Suppressor macrophage treated with lipopolysaccharide for 4 hours (primary cell): Measurements from ENCODE around the gene AGAP2.
"Not testable (repeated sequence)": the region's sequence is repeated elsewhere in the genome, so short reads cannot be mapped to it uniquely, and the experiment has no call there.

Experiments
- DNase-seq: peaks from one replicate; pipeline ENCODE4 v3.0.0-alpha.2; 2020

Gene AGAP2

GRCh38 chr12:57735198-57735855 is 3.2 kb downstream of the AGAP2 start:
- DNase-seq, result no peak

DNA sequence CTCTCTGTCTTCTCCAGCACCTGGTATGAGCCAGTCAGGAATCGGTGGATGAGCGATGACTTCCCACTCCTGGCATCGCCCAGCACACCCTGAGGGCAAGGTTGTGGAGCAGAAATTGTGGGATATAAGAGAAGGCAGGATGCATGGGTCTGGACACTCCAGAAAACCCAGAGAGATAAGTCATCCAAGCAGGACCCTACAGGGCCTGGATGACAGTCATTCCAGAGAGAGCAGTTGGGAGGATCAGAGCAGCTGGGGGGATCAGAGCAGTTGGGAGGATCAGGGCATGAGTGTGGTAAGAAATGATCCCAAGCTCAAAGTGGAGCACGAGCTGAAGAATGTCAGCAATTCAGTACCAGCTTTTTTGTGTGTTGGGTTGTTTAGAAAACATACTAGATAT is 4.0 kb downstream of the AGAP2 start:
- no peak for DNase-seq

DNA sequence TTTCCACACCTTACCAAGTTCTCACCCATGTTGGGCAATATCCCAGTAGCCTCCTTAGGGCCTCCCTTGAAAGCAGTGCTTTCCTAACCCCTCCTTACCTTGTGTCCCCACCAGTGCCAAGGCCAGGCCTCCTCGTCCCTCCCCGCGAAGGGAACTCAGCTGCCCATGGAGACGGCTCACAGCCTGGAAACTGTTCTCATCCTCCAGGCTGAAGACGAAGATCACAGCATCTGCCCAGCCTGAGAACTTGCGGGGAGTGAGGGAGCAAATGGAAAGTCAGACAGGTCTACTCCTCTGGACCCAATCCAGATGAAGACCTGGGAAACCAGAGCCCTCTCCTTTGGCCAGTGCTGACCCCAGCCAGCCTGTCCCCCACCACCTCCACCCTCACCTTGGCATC is 4.6 kb downstream of the AGAP2 start:
- DNase-seq, result no peak

GRCh38 chr12:57732726-57733593 is 5.6 kb downstream of the AGAP2 start:
- no peak for DNase-seq

DNA sequence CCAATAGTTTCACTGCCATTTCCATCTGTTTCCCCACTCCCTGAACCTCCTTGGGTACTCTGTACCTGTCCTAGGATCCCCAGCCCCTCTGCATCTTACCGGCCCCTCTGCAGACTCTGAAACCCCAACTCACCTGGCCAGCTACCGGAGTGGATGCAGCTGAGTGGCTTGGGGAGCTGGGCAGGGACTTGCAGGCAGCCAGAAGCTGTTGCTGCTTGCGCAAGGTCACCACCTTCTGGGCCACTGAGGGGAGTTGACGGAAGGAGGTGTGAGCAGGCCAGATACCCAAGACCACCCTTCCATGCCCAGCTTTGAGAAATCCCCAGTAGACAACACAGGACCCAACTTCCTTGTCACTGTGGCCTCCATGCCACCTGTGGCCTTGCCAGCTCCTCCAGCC is 6.3 kb downstream of the AGAP2 start:
- no peak for DNase-seq

DNA sequence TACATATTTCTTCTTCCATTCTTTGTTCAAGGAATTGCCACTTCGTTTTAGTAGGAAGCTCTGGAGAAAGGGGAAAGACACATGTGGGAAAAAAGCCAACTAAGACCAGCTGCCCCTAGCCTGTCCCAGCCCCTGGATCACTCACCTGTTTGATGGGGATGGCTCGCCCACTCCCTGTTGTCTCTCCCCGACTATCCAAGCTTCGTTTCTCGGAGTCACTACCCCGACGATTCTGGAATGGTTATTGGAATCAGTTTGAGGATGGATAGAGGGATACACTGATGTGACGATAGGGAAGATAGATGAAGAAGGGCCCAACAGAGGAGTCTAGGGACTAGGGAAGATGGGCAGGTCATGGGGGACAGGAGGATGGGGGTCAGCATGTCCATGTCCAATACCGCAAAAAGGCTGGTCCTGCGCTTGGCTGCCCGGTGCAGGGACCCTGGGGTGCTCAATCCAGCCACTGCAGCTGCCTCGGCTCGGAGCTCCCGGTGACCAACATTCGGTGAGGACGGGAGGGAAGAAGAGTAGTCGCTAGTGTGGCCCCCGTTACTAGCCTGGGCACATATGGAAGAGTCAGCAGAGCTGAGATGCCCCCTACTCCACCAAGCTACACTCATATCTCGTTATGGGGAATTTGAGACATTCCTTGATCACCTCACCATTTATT is 7.0 kb downstream of the AGAP2 start:
- no peak for DNase-seq

- DNase-seq, result no peak
These were observed 8.0 kb downstream of the AGAP2 start for GRCh38 chr12:57730336-57731067.

- DNase-seq, result no peak
These were observed 9.2 kb downstream of the AGAP2 start for GRCh38 chr12:57729321-57729844.

GRCh38 chr12:57727758-57728395 is 10.7 kb downstream of the AGAP2 start:
- no peak for DNase-seq

- DNase-seq, result no peak
These were observed 11.4 kb downstream of the AGAP2 start for GRCh38 chr12:57726884-57727757.

DNA sequence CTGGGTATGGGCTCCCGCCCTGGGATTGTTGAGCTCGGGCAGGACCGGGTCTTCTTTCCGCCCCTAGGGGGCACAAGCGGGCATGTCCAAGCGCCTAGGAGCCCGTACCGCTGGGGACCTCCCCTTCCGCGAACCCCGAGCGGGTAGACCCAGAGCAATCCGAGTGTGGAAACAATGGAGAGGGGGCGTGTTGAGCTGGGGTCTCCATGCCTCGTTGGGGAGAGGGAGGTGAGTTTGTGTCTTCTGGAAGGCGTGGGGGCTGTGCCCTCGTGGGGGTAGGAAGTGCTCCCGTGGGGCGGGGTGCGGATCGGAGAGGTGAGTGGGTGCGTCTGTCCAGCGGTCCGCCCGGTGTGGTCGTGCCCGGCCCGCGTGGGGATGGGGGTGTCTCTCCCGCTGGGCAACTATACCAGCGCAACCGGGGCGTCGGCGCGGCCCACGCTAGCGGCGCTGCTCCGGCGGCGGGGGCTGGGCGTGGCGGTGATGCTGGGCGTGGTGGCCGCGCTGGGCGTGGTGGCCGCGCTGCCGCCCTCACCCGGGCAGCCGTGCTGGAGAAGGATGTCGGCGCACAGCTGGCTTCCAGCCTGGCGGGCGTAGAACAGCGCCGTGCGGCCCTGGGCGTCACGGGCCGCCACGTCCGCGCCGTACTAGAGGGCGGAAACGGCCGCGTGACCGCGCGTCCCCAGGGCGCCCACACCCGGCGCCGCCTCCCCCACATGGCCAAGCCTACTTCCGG is 12.2 kb downstream of the AGAP2 start:
- DNase-seq, result peak; percentile 30

- no peak for DNase-seq
These were observed 12.7 kb downstream of the AGAP2 start for GRCh38 chr12:57725851-57726150.

DNA sequence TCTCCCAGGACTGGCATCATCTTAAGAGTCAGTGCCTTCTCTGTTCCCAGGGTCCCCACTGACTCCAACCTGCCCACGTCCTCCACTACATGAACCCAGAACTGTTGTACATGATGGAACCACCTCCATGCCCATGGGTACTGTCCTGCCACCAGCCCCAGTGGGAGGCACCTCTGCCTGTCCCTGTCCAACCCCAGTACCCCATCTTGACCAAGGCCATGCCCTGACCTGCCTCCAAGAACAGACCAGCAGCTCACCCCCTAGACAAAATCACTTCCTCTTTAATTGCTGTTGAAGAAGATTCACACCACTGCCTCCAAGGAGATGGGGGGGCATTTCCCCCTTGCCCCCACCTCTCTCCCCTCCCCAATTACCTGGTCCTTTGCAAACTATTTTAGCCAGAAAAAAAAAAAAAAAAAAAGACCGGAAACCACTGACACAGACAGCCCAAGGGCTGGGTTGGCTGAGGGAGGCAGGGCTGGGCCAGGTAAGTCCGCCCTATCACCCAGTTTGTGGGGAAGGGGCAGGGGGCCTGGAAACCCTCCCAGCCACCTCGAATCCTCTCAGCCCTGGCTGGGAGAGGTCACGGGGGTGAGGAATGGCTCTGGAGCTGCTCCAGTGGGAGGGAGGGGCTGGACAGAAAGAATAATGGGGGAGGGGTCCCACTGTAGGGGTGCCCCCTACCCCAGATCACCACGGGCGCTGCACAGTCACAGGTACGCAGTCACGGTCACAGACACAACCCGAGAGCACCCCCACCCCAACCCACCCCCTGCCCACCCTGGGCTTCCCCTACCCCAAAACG is 13.4 kb downstream of the AGAP2 start:
- no peak for DNase-seq

DNA sequence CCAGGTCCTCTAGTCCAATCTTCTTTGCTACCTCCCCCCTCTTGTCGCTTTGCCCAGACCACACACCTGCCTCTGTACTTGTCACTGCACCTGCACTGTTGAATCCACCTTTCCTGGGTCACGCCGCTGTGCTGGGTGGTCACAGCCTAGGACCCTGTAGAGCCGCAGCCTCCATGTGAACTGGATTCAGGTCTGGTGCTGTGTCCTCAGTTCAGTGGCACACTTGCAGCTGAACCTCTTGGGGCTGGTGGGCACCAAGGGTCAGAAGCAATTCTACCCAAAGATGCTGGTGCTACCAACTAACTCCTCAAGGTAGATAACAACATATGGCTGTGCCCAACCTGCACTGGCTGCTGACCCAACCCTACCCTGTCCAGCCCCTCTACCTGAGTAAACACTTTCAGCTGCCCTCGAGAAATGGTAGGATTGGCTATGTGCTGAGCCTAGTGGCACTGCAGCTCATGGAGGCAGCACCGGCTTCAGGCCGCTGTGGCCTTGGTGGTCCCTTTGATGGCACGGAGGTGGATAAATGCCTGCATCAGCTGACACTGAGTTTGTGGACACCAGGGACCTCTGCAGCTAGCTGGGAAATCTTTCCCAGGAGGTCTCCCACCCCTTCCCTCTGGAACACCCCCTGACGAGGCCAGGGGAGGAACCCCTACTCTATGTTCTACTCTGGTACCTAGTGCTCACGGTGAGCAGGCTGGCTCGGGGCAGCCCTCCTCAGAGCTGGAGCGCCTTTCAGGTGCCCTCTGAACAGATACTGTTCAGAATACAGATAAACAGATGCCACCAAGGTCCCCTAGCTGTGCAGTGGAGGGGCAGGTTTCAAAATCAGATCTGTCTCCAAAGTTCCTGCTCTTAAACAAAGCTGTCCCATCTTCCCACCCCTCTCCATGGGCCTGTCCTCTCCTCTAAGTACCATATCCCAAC is 14.3 kb downstream of the AGAP2 start:
- DNase-seq, result no peak

DNA sequence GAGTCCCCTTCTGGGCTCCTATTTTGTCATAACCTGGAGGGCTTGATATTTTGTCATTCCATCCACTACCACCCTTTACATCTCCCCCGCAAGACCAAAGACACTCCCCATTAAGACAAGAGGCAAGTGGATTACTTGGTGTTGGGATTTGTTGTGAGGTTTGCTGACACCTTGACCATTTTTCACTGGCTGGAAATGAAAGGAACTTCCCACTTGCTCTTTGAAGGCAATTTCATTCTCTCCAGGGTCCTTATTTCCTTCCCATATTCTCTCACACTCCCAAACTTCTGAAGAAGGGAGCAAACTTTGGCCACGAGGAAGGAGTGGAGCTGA is 14.9 kb downstream of the AGAP2 start:
- DNase-seq, result no peak

GRCh38 chr12:57722716-57723629 is 15.6 kb downstream of the AGAP2 start:
- no peak for DNase-seq

DNA sequence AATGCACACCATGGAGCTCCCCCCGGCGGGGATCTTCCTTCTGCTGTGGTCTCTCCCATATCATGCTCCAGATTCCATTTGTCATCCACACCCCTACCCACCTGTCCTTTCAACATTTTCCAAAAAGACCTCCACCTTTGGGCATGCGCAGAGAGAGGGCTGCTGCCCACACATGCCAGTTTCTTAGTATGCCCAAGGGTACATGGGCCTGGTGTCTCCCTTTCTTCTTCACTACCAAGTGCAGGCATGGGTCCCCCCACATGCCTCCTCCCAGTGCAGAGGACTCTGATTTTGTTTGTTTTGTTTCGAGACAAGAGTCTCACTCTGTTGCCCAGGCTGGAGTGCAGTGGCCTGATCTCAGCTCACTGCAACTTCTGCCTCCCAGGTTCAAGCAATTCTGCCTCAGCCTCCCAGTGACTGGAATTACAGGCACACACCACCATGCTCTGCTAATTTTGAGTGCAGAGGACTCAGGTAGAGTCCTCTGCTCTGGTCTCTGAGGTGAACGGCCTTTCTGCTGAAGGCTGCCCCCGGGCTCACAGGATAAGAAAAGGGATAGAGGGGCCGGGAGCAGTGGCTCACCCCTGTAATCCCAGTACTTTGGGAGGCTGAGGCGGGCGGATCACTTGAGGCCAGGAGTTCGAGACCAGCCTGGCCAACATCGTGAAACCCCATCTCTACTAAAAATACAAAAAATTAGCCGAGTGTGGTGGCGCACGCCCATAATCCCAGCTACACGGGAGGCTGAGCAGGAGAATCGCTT is 16.5 kb downstream of the AGAP2 start:
- DNase-seq, result not testable (repeated sequence)
